ENCODE results near the gene PARP3.

- TF ChIP-seq, protein P1, sequence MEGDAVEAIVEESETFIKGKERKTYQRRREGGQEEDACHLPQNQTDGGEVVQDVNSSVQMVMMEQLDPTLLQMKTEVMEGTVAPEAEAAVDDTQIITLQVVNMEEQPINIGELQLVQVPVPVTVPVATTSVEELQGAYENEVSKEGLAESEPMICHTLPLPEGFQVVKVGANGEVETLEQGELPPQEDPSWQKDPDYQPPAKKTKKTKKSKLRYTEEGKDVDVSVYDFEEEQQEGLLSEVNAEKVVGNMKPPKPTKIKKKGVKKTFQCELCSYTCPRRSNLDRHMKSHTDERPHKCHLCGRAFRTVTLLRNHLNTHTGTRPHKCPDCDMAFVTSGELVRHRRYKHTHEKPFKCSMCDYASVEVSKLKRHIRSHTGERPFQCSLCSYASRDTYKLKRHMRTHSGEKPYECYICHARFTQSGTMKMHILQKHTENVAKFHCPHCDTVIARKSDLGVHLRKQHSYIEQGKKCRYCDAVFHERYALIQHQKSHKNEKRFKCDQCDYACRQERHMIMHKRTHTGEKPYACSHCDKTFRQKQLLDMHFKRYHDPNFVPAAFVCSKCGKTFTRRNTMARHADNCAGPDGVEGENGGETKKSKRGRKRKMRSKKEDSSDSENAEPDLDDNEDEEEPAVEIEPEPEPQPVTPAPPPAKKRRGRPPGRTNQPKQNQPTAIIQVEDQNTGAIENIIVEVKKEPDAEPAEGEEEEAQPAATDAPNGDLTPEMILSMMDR (IDR thresholded peaks at IDR 0.05): peak; percentile 98 to 100 (median 100)
- TF ChIP-seq POLR2A (IDR thresholded peaks at IDR 0.05): peak in 3 of 4 donors; percentile 6 to 71 (median 50)
Observed at GRCh38 chr3:51941798-51942602, at the start of gene PARP3, which contains the start of gene RRP9.
